IgD-negative memory B cell (primary cell): ENCODE results near the gene TMEM33. TPM values are rescaled to one million over a fixed set of nuclear protein-coding genes. Genes with fewer than 3 reads are reported as not detected.
A peak's percentile ranks its signal among the peaks of the same experiment; 100 is the strongest.

Source experiments
- H3K27ac Mint-ChIP-seq, 3 donors: one replicate each; pipeline ENCODE4 v1.8.0; 2020 to 2022; ENCODE audit warnings: mild to moderate bottlenecking in 3 of 3, mixed read lengths in 3 of 3, moderate library complexity in 1 of 3
- H3K27me3 Mint-ChIP-seq: one replicate; pipeline ENCODE4 v1.8.0; 2021; ENCODE audit warnings: mixed read lengths
- H3K36me3 Mint-ChIP-seq: one replicate; pipeline ENCODE4 v1.8.0; 2020; ENCODE audit warnings: mild to moderate bottlenecking, mixed read lengths
- H3K4me1 Mint-ChIP-seq, 3 donors: one replicate each; pipeline ENCODE4 v1.8.0; 2020 to 2022; ENCODE audit warnings: mixed read lengths in 3 of 3, mild to moderate bottlenecking in 1 of 3
- H3K4me3 Mint-ChIP-seq, 4 donors: one replicate each; pipeline ENCODE4 v1.8.0; 2020 to 2022; ENCODE audit warnings: mild to moderate bottlenecking in 4 of 4, mixed read lengths in 4 of 4, moderate library complexity in 3 of 4
- H3K9me3 Mint-ChIP-seq, 3 donors: one replicate each; pipeline ENCODE4 v1.8.0; 2020 to 2021; ENCODE audit warnings: mixed read lengths in 3 of 3, mild to moderate bottlenecking in 1 of 3
- polyA plus RNA-seq: library from polyadenylated mRNA; unstranded; fragments of 300-500 nt; fragmentation: Illumina TruSeq; gene quantifications from one replicate; pipeline ENCODE4 v1.2.3, GENCODE V29; 2021

TMEM33 gene
- polyA plus RNA-seq, 1 donor from 2014 or later, result 19.9 TPM

- Mint-ChIP-seq H3K27ac (no peak overlapping the region), H3K9me3 (peaks cover 0 to 1% (median 0%) of the 10 kb centered on the region in 3 donors), H3K4me3 (no peak overlapping the region), H3K27me3 (no peaks in the 10 kb centered on the region), H3K36me3 (peaks cover 7% of the 10 kb centered on the region), H3K4me1 (peaks cover 13 to 24% (median 16%) of the 10 kb centered on the region in 3 donors)
Measured at GRCh38 chr4:41999321-41999720, 64.1 kb downstream of the TMEM33 start.

DNA sequence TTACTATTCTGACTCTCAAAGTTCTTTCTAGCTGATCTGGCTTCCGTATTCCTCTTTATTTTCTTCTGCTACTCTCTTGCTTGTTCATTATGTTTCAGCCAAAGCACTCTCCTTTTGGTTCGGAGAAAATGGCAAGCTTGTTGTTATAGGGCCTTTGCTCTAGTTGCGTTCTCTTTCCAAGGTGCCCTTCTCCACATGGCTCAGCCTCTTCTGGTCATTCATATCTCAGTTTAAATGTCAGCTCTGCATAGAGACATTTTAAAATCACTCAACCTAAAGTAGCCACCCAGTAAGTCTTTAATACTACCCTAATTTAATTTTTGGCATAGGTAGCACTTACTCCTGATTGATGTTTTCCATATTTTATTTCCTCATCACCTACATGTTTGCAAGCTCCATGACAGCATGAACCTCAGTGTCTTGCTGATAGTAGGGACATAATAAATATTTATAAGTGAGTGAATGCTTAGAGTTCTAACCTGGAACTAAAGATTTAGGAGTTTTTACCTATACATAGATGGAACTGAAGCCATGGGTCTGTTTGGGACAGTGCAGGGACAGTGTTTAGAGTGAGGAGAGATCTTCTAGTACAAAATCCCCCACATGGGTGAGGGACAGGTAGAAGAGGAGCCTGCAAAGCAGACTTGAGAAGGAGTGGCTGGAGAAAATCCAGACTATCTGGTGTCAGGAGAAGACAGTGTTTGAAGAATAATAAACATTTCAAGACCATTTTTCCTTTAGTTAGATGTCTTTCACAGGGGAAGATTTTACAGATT is 73.0 kb downstream of the TMEM33 start:
- H3K36me3 Mint-ChIP-seq, result peaks cover 19% of the 10 kb centered on the region
- no peak overlapping the region for H3K4me3 Mint-ChIP-seq
- H3K4me1 Mint-ChIP-seq, result peaks cover 7 to 20% (median 14%) of the 10 kb centered on the region in 3 donors

More for the DNA sequence above, 73.0 kb downstream of the TMEM33 start:
- no peaks in the 10 kb centered on the region for H3K27me3 Mint-ChIP-seq
- H3K9me3 Mint-ChIP-seq, result no peaks in the 10 kb centered on the region
- peak overlapping the region in 1 of 3 donors; percentile 3 for H3K27ac Mint-ChIP-seq

Other genes with a start within 250 kb of the TMEM33 start
- not detected for gene PHOX2B, start 186.7 kb upstream of the TMEM33 start, polyA plus RNA-seq
- not detected for gene DCAF4L1, start 46.3 kb downstream of the TMEM33 start, polyA plus RNA-seq
- 36.4 TPM for gene SLC30A9, start 55.1 kb downstream of the TMEM33 start, polyA plus RNA-seq
- gene BEND4, start 217.2 kb downstream of the TMEM33 start, polyA plus RNA-seq, result 6.6 TPM